Posterior cingulate gyrus (tissue), 11 donors: ENCODE results near the gene SRBD1.

Experiments used
- DNase-seq, 10 donors: peaks; one replicate each; pipeline versions ENCODE4 v3.0.0 to v3.0.0-alpha.2; 2020 to 2021; ENCODE audit warnings: mixed read lengths in 3 of 10
- intact Hi-C: fragments of 100-400 bp; cut with DNase I; formaldehyde crosslinking; loops from one replicate; pipeline ENCODE4 v1.15.1; 2023

SRBD1 gene

DNA sequence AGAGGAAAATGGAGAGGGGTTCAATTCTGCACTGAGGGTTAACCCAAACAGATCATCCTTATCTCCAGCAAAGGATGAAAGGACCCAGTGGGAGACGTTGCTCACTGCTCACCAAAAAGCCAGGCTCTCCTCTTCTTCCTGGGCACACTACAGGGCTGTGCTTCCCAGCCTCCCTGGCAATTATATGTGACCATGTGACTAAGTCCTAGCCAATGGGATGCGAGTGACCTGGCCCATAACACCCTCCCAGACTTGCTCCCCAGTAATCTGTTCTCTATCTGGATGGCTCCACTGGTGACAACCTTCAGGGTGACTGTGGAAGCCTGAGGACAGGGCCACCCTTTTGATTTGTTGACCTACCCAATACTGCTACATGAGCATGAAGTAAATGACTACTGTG lies 29.5 kb upstream of the SRBD1 start:
- intact Hi-C loops: loop anchor here (10.0 kb wide), 1 partner anchor 194 kb away; no protein-coding TSS in a partner anchor

GRCh38 chr2:45637440-45637839 lies 26.4 kb upstream of the SRBD1 start:
- no peak for DNase-seq
- intact Hi-C loops: no loop called here

More for the DNA sequence above, 29.5 kb upstream of the SRBD1 start:
- no peak for DNase-seq

DNA sequence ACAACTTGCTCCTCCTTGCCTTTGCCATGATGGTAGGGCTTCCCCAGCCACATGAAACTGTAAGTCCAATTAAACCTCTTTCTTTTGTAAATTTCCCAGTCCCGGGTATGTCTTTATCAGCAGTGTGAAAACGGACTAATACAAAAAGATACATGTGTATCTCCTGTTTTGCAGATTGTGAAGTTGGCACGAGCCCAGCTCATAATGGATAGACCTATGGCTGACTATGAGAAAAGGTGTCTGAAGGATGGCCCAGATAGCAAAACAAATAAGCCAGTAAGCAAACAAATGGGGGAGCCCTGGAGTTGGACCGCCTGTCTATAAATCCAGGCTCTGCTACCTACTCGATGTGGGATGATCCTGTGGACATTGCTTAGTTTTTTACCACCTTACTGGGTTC lies 24.9 kb upstream of the SRBD1 start:
- no peak for DNase-seq
- intact Hi-C loops: no loop called here

DNA sequence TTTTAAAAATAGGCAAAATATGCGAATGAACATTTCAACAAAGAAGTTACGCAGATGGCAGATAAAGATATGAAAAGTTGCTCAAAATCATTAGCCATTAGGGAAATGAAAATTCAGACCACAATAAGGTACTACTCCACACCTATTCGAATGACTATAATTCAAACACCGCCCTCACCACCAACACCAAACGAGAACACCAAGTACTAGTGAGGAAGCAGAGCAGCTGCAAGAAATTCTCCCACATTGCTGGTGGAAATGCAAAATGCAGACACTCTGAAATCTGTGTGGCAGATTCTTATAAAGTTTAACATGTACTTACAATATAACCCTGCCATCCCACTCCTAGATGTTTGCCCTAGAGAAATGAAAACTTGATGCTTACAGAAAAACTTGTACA lies 23.2 kb upstream of the SRBD1 start:
- intact Hi-C loops: no loop called here
- no peak for DNase-seq

DNA sequence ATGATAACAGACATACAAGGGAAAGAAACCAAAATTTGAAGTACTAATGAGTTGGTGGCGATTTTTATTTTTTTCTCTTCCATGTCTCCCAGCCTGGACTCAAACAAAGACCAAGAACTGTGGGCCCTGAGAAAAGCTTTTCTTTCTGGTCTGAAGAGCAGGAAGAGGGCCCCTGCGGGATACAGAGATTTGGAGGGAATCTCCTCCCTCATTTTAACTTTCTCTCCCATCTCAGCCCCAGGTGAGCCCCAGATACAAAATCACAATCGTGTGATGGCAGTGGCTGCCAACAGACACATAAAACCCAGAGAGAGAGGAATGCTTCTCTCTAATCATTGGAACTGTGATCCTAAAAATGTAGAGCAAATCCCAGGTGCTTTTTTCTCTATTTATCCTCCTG lies 20.9 kb upstream of the SRBD1 start:
- no peak for DNase-seq
- intact Hi-C loops: no loop called here

GRCh38 chr2:45631319-45631718 lies 20.3 kb upstream of the SRBD1 start:
- intact Hi-C loops: no loop called here
- DNase-seq: no peak

GRCh38 chr2:45629971-45630370 lies 18.9 kb upstream of the SRBD1 start:
- intact Hi-C loops: no loop called here

DNA sequence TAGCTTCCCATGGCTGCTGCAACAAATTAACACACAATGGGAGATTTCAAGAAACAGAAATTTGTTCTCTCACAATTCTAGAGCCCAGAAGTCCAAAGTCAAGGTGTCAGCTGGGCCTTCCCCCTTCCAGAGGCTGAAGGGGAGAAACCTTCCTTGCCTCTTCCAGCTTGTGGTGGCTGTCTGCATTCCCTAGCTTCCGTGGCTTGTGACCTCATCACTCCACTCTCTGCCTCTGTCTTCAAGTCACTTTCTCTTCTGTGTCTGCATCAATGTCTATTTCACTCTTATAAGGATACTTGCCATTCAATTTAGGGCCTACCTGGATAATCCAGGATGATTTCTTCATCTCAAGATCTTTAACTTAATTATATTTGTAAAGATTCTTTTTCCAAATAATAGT lies 16.8 kb upstream of the SRBD1 start:
- intact Hi-C loops: no loop called here
- DNase-seq: no peak

More at GRCh38 chr2:45629971-45630370, 18.9 kb upstream of the SRBD1 start:
- DNase-seq: no peak

DNA sequence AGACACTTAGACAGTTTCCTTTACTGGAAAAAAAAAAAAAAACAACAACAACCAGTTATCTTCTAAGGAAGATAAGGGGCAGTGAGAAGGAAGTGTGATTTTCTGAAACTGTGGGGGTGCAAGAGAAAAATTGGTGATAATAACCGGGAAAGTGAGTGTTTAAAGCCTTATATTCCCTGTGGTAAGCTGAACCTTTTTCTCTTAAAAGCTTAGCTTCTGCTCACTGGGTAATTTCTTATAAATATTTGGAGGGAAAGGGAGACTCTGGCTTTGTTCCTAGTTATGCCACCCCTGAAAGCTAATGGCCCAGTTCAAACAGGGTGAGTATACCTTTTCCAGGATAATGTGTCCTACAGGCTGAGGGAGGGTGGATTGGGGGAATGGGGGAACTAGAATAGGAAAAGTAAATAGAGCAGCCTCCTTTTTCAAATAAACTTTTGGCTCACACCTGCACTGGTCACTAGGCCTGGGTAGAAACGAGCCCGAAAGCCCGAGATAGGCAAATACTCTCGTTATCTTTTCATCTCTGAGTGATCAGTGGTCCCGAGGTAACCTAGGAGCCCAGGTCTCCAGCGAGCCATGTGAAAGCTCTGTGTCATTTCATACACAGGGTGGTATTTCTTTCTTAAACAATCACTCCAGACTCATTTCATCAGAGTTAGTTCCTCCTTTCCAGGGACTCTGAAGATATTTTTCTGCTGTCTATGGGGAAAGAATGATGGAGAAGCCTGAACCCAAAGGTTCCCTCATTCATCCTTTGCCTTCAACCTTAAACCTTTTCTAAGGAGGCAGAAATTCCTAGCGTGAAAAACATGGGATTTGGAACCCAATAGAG lies 15.5 kb upstream of the SRBD1 start:
- intact Hi-C loops: no loop called here
- no peak for DNase-seq

- no peak for DNase-seq
- intact Hi-C loops: no loop called here
These were observed 14.8 kb upstream of the SRBD1 start for GRCh38 chr2:45625824-45626223.

DNA sequence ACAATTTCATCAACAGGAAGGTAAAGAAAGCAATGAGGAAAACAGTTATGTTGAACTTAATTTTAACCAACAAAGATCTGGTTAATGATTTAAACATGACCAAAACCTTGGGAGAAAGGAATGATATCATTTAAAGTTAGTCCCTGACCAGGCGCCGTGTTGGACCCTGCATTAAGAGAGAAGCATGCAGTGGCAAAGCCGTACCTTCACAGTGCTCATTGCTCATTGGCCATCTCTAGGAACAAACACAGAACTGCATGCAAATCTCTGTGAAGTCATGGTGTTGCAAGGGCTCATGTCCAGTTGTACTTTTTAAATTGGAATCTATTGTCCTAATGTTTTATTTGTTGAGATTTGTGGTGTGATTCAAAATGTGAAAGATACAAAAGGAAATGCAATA lies 12.0 kb upstream of the SRBD1 start:
- intact Hi-C loops: no loop called here
- DNase-seq: no peak

- no peak for DNase-seq
- intact Hi-C loops: no loop called here
These were observed 11.4 kb upstream of the SRBD1 start for GRCh38 chr2:45622336-45623075.

DNA sequence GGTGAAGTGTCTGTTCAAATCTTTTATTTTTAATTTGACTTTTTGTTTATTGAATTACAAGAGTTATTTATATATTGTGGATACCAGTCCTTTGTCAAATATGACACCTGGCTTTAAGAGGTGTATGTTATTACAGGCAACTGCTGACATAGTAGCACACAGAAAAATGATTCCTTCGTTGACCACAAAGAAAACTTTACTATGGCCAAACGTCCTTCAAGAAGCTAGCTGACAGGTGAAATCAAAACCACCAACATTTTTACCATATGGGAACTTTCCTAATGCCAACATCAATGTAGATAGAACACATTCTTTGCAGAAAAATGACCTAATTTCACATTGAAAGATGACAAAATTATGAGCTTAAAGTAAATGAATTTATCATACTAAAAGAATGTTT lies 6.4 kb upstream of the SRBD1 start:
- no peak for DNase-seq
- intact Hi-C loops: no loop called here

- no peak for DNase-seq
- intact Hi-C loops: no loop called here
These were observed 5.8 kb upstream of the SRBD1 start for GRCh38 chr2:45616658-45617411.

- intact Hi-C loops: no loop called here
- no peak for DNase-seq
These were observed 3.9 kb upstream of the SRBD1 start for GRCh38 chr2:45614871-45615415.

GRCh38 chr2:45614330-45614729 lies 3.3 kb upstream of the SRBD1 start:
- intact Hi-C loops: no loop called here
- DNase-seq: no peak

- intact Hi-C loops: no loop called here
- DNase-seq: no peak
These were observed 1.7 kb upstream of the SRBD1 start for GRCh38 chr2:45612731-45613130.

DNA sequence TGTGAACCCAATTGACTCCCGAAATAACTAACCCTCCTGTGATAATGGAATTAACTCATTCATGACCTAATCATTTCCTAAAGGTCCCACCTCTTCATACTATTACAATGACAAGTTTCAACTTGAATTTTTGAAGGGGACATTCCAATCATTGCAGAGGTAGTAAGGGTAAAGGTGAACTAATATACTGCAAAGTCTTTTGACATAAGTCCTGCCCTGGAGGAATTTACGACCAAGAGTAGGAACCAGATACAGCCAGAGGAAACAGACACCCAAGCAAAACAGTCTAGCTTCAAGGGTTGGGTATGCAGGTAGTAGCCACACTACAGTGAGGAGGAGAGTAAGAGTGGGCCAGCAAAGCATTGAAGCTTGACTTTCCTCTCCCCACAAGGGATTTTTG lies 1.2 kb upstream of the SRBD1 start:
- intact Hi-C loops: no loop called here
- no peak for DNase-seq

DNA sequence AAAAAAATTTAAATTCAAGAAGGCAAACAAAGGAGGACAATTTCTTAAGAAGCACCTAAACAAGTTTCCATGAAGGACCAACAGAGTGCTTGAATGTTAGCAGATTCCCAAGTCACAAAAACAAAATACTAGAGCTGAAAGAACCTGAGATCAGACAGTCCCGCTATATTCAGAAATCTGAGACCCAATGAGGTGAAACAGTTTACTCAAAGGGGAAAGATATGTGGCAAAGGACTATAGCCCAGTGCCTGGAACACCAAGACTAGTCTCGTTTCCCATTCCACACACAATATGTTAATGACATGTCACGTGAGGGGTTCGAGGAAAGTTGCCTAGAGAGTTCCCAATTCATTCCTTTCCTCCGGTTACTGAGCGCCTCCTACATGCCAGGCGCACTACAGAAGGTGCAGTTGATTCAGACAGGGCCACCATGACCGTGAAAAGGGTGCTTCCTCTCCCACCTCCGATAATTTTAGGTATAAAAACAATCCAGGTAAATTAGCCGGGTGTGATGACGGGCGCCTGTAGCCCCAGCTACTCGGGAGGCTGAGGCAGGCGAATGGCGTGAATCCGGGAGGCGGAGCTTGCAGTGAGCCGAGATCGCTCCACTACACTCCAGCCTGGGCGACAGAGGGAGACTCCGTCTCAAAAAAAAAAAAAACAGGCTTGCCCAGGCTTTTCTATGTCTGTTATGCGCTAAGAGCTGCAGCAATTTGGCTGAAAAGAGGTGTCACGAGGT lies 617 bp downstream of the SRBD1 start:
- intact Hi-C loops: no loop called here
- peak; percentile 10 to 91 (median 49) for DNase-seq

DNA sequence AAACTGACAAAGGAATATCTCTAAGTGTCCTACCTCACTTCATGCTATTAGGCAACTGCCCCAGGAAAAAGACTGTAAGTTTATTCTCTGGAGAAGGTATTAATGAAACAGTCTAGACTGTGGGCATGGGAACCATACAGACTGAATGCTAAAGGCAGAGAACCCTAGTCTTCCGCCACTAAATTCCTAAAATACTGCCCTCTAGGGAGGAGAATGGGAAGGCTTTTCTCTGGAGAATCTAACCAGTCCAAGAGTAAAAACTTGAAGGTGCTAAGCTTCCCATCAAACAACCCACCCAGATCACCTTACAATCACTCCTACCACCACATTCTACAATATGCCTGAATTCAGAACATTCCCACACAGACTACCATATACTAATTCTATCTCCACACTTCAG lies 3.4 kb downstream of the SRBD1 start:
- no peak for DNase-seq
- intact Hi-C loops: no loop called here
